Fibroblast of skin of right quadriceps (primary cell): ENCODE measurements around the gene RAD17.
"Not testable (repeated sequence)": the region's sequence is repeated elsewhere in the genome, so short reads cannot be mapped to it uniquely, and the experiment has no call there.

Experiments
- DNase-seq: peaks from one replicate; pipeline ENCODE4 v3.0.0-alpha.2; 2013

RAD17 gene

GRCh38 chr5:69369340-69370121 is at the start of gene RAD17, which contains the start of the genes AK6 and TAF9:
Gene RAD17, plus strand, starts transcription at chr5:69369818. Its CDS starts 2,391 bp downstream, at chr5:69372209.
Gene AK6, minus strand, starts transcription at chr5:69369520. Its CDS starts 30 bp downstream, at chr5:69369490.
Gene TAF9, minus strand, starts transcription at chr5:69369520. Its CDS starts 3,783 bp downstream, at chr5:69365737.
- DNase-seq: peak; percentile 90

- DNase-seq: no peak
Observed at GRCh38 chr5:69326365-69326764, 43.3 kb upstream of the RAD17 start.

GRCh38 chr5:69329905-69330489 is 39.6 kb upstream of the RAD17 start:
- DNase-seq: no peak

GRCh38 chr5:69331528-69332445 is 37.8 kb upstream of the RAD17 start:
- DNase-seq: no peak

GRCh38 chr5:69333668-69334315 is 35.8 kb upstream of the RAD17 start:
- DNase-seq: not testable (repeated sequence)

GRCh38 chr5:69334793-69335268 is 34.8 kb upstream of the RAD17 start:
- DNase-seq: peak; percentile 70

- no peak for DNase-seq
Observed at GRCh38 chr5:69335341-69335935, 34.2 kb upstream of the RAD17 start.

GRCh38 chr5:69341520-69342161 is 28.0 kb upstream of the RAD17 start:
- no peak for DNase-seq

GRCh38 chr5:69343083-69343482 is 26.5 kb upstream of the RAD17 start:
- no peak for DNase-seq

- DNase-seq: no peak
Observed at GRCh38 chr5:69350664-69351063, 19.0 kb upstream of the RAD17 start.

GRCh38 chr5:69359699-69360098 is 9.9 kb upstream of the RAD17 start:
- DNase-seq: no peak

GRCh38 chr5:69360442-69360841 is 9.2 kb upstream of the RAD17 start:
- DNase-seq: no peak

GRCh38 chr5:69364414-69364813 is 5.2 kb upstream of the RAD17 start:
- DNase-seq: peak; percentile 6

GRCh38 chr5:69364850-69365249 is 4.8 kb upstream of the RAD17 start:
- no peak for DNase-seq

GRCh38 chr5:69367697-69368279 is 1.8 kb upstream of the RAD17 start:
- no peak for DNase-seq

- DNase-seq: no peak
Observed at GRCh38 chr5:69368458-69369339, 919 bp upstream of the RAD17 start.

GRCh38 chr5:69370335-69370734 is 717 bp downstream of the RAD17 start:
- not testable (repeated sequence) for DNase-seq

- DNase-seq: no peak
Observed at GRCh38 chr5:69372394-69372793, 2.8 kb downstream of the RAD17 start.

GRCh38 chr5:69374911-69375446 is 5.4 kb downstream of the RAD17 start:
- DNase-seq: no peak

GRCh38 chr5:69378376-69378775 is 8.8 kb downstream of the RAD17 start:
- DNase-seq: no peak
